Osteocyte (in vitro differentiated cells): ENCODE data around the gene OR52E5. TPM values are rescaled to one million over a fixed set of nuclear protein-coding genes. Genes with fewer than 3 reads are reported as not detected.

Experiments
- DNase-seq: peaks from one replicate; pipeline ENCODE4 v3.0.0; 2021; ENCODE audit warnings: mixed read lengths; ENCODE audit not compliant: unreplicated experiment; ENCODE audit errors: extremely low spot score
- H3K27ac Mint-ChIP-seq: one replicate; pipeline ENCODE4 v1.8.0; 2021; ENCODE audit warnings: mild to moderate bottlenecking, mixed read lengths; ENCODE audit not compliant: unreplicated experiment
- H3K27me3 Mint-ChIP-seq: one replicate; pipeline ENCODE4 v1.8.0; 2021; ENCODE audit warnings: mixed read lengths; ENCODE audit not compliant: unreplicated experiment
- H3K36me3 Mint-ChIP-seq: one replicate; pipeline ENCODE4 v1.8.0; 2021; ENCODE audit warnings: mixed read lengths; ENCODE audit not compliant: unreplicated experiment
- H3K4me1 Mint-ChIP-seq: one replicate; pipeline ENCODE4 v1.8.0; 2021; ENCODE audit warnings: mixed read lengths; ENCODE audit not compliant: unreplicated experiment
- H3K4me3 Mint-ChIP-seq: one replicate; pipeline ENCODE4 v1.8.0; 2021; ENCODE audit warnings: mild to moderate bottlenecking, moderate library complexity, mixed read lengths; ENCODE audit not compliant: unreplicated experiment
- H3K9me3 Mint-ChIP-seq: one replicate; pipeline ENCODE4 v1.8.0; 2021; ENCODE audit warnings: mixed read lengths; ENCODE audit not compliant: unreplicated experiment
- total RNA-seq: library from RNA; stranded (reverse); gene quantifications from 2 replicates; pipeline ENCODE4 v1.2.1, GENCODE V29; 2021
- TF ChIP-seq, protein P1 (sequence below): fragments of 200-600 bp; sonication (generic); IDR thresholded peaks from 2 replicates; pipeline ENCODE4 v1.5.0; 2021; ENCODE audit warnings: antibody characterized with exemption, mild to moderate bottlenecking, moderate library complexity

The OR52E5 gene
- total RNA-seq, 1 donor from 2014 or later: not detected

DNA sequence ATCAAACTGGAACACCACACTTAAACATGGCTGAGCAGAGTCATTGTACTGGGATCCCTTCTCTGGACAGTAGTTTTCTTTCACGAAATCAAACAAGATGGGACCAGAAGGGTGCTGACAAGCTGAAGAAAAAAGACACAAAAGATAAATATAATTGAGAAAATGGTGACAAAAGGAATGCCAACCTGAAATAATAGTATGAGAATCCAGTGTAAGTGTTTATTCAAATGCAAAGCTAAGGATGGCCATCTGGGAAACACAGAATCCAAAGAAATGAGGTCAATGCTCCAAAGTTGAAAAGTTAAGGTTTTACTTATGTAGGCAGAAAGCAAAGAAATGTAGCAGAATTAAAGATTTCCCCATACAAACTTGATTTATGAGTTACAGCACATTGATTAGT, 5.3 kb upstream of the OR52E5 start:
- no peak for DNase-seq
- H3K36me3 Mint-ChIP-seq: no peaks in the 10 kb centered on the region
- no peak overlapping the region for H3K27ac Mint-ChIP-seq
- H3K9me3 Mint-ChIP-seq: no peaks in the 10 kb centered on the region
- TF ChIP-seq, protein P1, sequence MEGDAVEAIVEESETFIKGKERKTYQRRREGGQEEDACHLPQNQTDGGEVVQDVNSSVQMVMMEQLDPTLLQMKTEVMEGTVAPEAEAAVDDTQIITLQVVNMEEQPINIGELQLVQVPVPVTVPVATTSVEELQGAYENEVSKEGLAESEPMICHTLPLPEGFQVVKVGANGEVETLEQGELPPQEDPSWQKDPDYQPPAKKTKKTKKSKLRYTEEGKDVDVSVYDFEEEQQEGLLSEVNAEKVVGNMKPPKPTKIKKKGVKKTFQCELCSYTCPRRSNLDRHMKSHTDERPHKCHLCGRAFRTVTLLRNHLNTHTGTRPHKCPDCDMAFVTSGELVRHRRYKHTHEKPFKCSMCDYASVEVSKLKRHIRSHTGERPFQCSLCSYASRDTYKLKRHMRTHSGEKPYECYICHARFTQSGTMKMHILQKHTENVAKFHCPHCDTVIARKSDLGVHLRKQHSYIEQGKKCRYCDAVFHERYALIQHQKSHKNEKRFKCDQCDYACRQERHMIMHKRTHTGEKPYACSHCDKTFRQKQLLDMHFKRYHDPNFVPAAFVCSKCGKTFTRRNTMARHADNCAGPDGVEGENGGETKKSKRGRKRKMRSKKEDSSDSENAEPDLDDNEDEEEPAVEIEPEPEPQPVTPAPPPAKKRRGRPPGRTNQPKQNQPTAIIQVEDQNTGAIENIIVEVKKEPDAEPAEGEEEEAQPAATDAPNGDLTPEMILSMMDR: no peak
- H3K4me3 Mint-ChIP-seq: no peak overlapping the region
- peaks cover under 1% of the 10 kb centered on the region for H3K27me3 Mint-ChIP-seq
- H3K4me1 Mint-ChIP-seq: no peaks in the 10 kb centered on the region

DNA sequence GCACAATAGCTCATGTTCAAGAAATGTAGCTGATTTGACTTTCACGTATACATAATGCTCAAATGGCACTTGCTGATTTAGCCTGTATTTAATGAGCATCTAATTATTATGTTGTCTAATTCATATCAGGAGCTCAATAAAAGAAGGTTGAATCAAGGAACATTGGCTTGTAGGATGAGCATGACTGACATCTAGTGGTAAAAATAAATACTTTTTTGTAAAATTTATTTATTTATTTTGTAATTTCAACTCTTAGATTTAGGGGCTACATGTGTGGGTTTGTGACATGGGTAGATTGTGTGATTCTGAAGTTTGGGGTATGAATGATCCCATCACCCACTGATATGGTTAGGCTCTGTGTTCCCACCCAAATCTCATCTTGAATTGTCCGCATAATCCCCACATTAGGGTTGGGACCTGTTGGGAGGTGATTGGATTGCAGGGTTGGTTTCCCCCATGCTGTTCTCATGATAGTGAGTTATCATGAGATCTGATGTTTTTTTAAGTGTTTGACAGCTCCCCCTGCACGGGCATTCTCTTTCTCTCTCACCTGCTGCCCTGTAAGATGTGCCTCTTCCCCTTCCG, 1.7 kb upstream of the OR52E5 start:
- Mint-ChIP-seq H3K27ac (no peak overlapping the region), H3K4me3 (no peak overlapping the region), H3K36me3 (no peaks in the 10 kb centered on the region), H3K27me3 (no peaks in the 10 kb centered on the region), H3K9me3 (no peaks in the 10 kb centered on the region), H3K4me1 (no peaks in the 10 kb centered on the region)
- no peak for DNase-seq
- TF ChIP-seq, protein P1: peak; percentile 61

DNA sequence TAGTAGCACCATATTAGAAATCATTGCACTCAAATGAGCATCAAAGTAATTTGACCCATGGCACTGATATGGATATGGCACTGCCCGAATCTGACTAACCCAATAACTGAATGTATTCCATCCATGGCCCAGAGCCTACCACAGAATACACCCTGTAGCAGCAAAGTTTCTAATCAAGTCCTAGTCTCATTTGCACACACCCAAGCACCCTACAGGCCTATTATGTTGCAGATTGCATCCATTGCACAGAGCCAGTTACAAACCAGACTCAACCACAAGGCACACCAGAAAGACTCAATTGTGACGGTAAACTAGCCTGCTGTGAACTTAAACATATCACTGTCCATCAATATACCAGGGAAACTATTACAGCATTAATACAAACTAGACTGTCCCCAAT, 6.5 kb downstream of the OR52E5 start:
- Mint-ChIP-seq H3K27ac (no peak overlapping the region), H3K4me3 (no peak overlapping the region), H3K9me3 (no peaks in the 10 kb centered on the region), H3K27me3 (peaks cover 4% of the 10 kb centered on the region), H3K36me3 (no peaks in the 10 kb centered on the region), H3K4me1 (no peaks in the 10 kb centered on the region)
- no peak for DNase-seq
- TF ChIP-seq, protein P1: no peak

DNA sequence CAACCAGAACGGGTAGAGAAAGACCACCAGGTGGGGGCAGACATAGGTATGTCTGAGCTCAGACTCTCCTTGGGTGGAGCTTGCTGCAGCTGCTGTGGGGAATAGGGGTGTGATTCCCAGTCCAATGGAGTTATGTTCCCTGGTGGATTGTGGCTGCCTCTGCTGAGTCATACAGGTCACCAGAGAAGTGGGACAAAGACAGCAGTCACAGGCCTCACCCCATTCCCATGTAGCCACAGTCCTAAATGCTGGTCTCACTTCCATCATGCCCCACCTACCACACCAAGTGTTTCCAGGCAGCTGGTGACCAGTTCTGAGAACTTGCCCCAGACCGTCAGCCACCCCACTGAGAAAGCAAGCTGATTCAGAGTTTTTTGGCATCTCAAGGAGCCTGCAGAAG, 17.5 kb downstream of the OR52E5 start:
- Mint-ChIP-seq H3K4me1 (no peaks in the 10 kb centered on the region), H3K27me3 (no peaks in the 10 kb centered on the region), H3K27ac (no peak overlapping the region), H3K9me3 (peaks cover 5% of the 10 kb centered on the region), H3K4me3 (no peak overlapping the region), H3K36me3 (no peaks in the 10 kb centered on the region)
- DNase-seq: no peak
- TF ChIP-seq, protein P1: no peak

GRCh38 chr11:5922749-5923426, 29.9 kb downstream of the OR52E5 start:
- Mint-ChIP-seq H3K27ac (no peak overlapping the region), H3K27me3 (no peaks in the 10 kb centered on the region), H3K9me3 (peaks cover 34% of the 10 kb centered on the region), H3K4me3 (no peak overlapping the region), H3K4me1 (no peaks in the 10 kb centered on the region), H3K36me3 (no peaks in the 10 kb centered on the region)
- TF ChIP-seq, protein P1: no peak
- DNase-seq: no peak
